ENCODE measurements around the gene MYPN. TPM values are rescaled to one million over a fixed set of nuclear protein-coding genes. Genes with fewer than 3 reads are reported as not detected.

Gene MYPN
- total RNA-seq, 1 donor from 2014 or later, result 1.0 TPM

DNA sequence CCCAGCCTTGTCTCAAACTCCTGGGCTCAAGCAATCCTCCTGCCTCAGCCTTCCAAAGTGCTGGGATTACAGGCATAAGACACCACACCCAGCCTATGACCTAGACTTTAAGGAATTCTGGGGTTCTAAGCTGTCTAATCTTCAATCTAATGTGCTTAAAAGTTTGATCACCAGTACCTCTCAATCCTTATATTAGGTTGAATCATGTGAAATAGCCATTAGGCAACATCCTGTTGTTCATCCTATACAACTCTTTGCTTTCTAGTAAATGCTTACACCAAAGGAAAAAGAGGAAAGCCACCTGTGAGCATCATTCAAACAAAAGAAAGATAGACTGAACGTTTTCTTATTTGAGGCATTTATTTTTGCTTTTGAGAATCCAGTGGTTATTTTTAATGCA is 66.7 kb downstream of the MYPN start:
- no peak for DNase-seq (ENCODE audit: extremely low spot score, unreplicated experiment)
- no peak overlapping the region for H3K27ac Mint-ChIP-seq (ENCODE audit: unreplicated experiment)
- H3K9me3 Mint-ChIP-seq (ENCODE audit: unreplicated experiment), result no peaks in the 10 kb centered on the region
- peaks cover 3% of the 10 kb centered on the region for H3K36me3 Mint-ChIP-seq (ENCODE audit: unreplicated experiment)
- TF ChIP-seq, protein P1, sequence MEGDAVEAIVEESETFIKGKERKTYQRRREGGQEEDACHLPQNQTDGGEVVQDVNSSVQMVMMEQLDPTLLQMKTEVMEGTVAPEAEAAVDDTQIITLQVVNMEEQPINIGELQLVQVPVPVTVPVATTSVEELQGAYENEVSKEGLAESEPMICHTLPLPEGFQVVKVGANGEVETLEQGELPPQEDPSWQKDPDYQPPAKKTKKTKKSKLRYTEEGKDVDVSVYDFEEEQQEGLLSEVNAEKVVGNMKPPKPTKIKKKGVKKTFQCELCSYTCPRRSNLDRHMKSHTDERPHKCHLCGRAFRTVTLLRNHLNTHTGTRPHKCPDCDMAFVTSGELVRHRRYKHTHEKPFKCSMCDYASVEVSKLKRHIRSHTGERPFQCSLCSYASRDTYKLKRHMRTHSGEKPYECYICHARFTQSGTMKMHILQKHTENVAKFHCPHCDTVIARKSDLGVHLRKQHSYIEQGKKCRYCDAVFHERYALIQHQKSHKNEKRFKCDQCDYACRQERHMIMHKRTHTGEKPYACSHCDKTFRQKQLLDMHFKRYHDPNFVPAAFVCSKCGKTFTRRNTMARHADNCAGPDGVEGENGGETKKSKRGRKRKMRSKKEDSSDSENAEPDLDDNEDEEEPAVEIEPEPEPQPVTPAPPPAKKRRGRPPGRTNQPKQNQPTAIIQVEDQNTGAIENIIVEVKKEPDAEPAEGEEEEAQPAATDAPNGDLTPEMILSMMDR (IDR thresholded peaks at IDR 0.05), result no peak
- no peaks in the 10 kb centered on the region for H3K4me1 Mint-ChIP-seq (ENCODE audit: unreplicated experiment)
- no peaks in the 10 kb centered on the region for H3K27me3 Mint-ChIP-seq (ENCODE audit: unreplicated experiment)
- H3K4me3 Mint-ChIP-seq (ENCODE audit: unreplicated experiment), result no peak overlapping the region

DNA sequence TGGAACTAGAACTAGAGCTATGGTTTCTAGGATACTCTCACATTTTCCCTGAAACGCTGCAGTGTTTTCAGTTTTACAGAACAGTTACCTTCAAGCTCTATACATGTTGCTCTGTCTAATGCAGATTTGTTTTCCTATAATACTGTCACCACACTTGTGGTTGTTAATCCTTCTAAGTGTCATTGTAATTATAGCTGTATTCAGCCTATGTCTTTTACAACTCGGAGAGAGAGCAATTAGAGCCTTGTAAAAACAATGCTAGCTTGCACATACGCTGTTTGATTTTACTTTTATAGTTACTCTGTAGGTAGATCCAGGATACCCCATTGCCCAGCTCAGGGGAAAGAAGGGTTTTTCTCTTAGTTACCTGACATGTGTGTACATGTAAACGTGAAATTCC is 67.5 kb downstream of the MYPN start:
- Mint-ChIP-seq H3K27ac (ENCODE audit: unreplicated experiment) (no peak overlapping the region), H3K36me3 (ENCODE audit: unreplicated experiment) (peaks cover 3% of the 10 kb centered on the region), H3K4me3 (ENCODE audit: unreplicated experiment) (no peak overlapping the region), H3K27me3 (ENCODE audit: unreplicated experiment) (no peaks in the 10 kb centered on the region), H3K9me3 (ENCODE audit: unreplicated experiment) (no peaks in the 10 kb centered on the region), H3K4me1 (ENCODE audit: unreplicated experiment) (no peaks in the 10 kb centered on the region)
- TF ChIP-seq, protein P1 (IDR thresholded peaks at IDR 0.05), result no peak
- DNase-seq (ENCODE audit: extremely low spot score, unreplicated experiment), result no peak

DNA sequence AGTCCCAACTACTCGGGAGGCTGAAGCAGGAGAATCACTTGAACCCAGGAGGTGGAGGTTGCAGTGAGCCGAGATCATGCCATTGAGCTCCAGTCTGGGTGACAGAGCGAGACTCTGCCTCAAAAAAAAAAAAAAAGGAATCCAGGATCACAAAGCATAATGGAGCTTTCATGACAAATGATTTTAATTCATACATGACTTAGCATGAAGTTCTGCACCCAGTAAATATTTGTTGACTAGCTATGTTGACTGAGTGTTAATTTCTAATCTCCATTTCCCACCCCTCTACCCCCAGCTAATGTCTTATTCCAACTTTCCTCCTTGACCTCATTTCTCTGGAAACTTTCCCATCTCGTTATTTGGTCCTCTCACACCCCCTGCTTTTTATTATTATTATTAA is 69.3 kb downstream of the MYPN start:
- no peaks in the 10 kb centered on the region for H3K36me3 Mint-ChIP-seq (ENCODE audit: unreplicated experiment)
- no peak for DNase-seq (ENCODE audit: extremely low spot score, unreplicated experiment)
- H3K4me3 Mint-ChIP-seq (ENCODE audit: unreplicated experiment), result no peak overlapping the region

DNA sequence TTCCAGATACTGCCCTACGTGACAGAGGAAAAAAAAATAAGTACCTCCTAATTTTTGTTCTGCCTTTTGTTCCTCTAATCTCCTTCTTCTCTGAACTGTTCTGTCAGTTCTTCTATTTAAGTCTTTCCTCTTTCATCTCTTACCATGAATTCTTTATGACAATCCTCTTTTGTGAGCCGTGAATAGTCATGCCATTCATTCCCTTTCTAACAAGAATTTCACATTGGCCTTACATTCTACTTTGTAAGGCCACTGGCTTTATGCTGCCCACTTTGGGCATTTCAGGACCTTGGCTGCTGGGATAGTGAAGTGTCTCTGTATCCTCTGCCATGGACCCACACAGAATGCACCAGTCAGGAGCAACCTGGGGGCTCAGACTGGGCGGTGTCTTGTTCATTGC is 69.7 kb downstream of the MYPN start:
- H3K9me3 Mint-ChIP-seq (ENCODE audit: unreplicated experiment), result no peaks in the 10 kb centered on the region
- no peak overlapping the region for H3K4me3 Mint-ChIP-seq (ENCODE audit: unreplicated experiment)
- TF ChIP-seq, protein P1 (IDR thresholded peaks at IDR 0.05), result no peak
- H3K27me3 Mint-ChIP-seq (ENCODE audit: unreplicated experiment), result no peaks in the 10 kb centered on the region
- DNase-seq (ENCODE audit: extremely low spot score, unreplicated experiment), result no peak
- no peak overlapping the region for H3K27ac Mint-ChIP-seq (ENCODE audit: unreplicated experiment)
- H3K36me3 Mint-ChIP-seq (ENCODE audit: unreplicated experiment), result no peaks in the 10 kb centered on the region
- no peaks in the 10 kb centered on the region for H3K4me1 Mint-ChIP-seq (ENCODE audit: unreplicated experiment)

More for the DNA sequence above, 69.3 kb downstream of the MYPN start:
- no peaks in the 10 kb centered on the region for H3K27me3 Mint-ChIP-seq (ENCODE audit: unreplicated experiment)
- TF ChIP-seq, protein P1 (IDR thresholded peaks at IDR 0.05), result no peak
- no peaks in the 10 kb centered on the region for H3K9me3 Mint-ChIP-seq (ENCODE audit: unreplicated experiment)
- no peaks in the 10 kb centered on the region for H3K4me1 Mint-ChIP-seq (ENCODE audit: unreplicated experiment)
- no peak overlapping the region for H3K27ac Mint-ChIP-seq (ENCODE audit: unreplicated experiment)

DNA sequence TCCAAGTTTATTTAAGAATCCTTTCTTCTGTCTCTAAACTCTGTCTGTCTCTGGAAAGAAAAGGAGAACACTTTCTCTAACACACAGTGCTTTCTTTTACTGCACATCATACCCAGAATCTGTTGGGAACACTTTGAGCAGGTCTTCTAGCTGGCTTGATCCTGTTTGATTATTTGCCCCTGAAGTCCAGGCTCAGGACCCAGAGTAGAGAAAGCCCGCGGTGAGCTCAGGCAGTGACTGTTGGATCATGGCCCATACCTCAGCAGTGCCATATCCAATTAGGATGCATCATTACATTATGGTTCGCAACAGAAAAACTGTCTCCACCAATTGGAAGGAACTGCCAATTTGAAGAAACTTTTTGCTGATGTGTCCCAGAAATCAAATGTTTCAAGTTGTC is 71.2 kb downstream of the MYPN start:
- Mint-ChIP-seq H3K4me3 (ENCODE audit: unreplicated experiment) (no peak overlapping the region), H3K36me3 (ENCODE audit: unreplicated experiment) (no peaks in the 10 kb centered on the region), H3K27ac (ENCODE audit: unreplicated experiment) (no peak overlapping the region), H3K27me3 (ENCODE audit: unreplicated experiment) (no peaks in the 10 kb centered on the region), H3K9me3 (ENCODE audit: unreplicated experiment) (no peaks in the 10 kb centered on the region), H3K4me1 (ENCODE audit: unreplicated experiment) (peaks cover 4% of the 10 kb centered on the region)
- no peak for DNase-seq (ENCODE audit: extremely low spot score, unreplicated experiment)
- TF ChIP-seq, protein P1 (IDR thresholded peaks at IDR 0.05), result no peak

Measured in osteocyte (in vitro differentiated cells).